Gastrocnemius medialis (tissue), 4 donors: ENCODE measurements around the gene AFDN.

ENCODE experiments used
- CTCF ChIP-seq, 5 experiments: fragments of 450-650 bp in 3 of 5; fragments of 200-600 bp in 2 of 5; sonication (generic) in 2 of 5; IDR thresholded peaks in 4 of 5; conservative IDR thresholded peaks in 1 of 5; 1 replicate in 4 of 5; 2 replicates in 1 of 5; pipeline ENCODE4 v1.5.1; 2016 to 2019; ENCODE audit warnings: antibody characterized with exemption in 5 of 5, mild to moderate bottlenecking in 3 of 5, moderate library complexity in 3 of 5
- POLR2A ChIP-seq, 2 donors: fragments of 450-650 bp; IDR thresholded peaks; one replicate each; pipeline ENCODE4 v1.6.1; 2017; ENCODE audit warnings: antibody characterized with exemption in 2 of 2, mild to moderate bottlenecking in 2 of 2, moderate library complexity in 2 of 2

DNA sequence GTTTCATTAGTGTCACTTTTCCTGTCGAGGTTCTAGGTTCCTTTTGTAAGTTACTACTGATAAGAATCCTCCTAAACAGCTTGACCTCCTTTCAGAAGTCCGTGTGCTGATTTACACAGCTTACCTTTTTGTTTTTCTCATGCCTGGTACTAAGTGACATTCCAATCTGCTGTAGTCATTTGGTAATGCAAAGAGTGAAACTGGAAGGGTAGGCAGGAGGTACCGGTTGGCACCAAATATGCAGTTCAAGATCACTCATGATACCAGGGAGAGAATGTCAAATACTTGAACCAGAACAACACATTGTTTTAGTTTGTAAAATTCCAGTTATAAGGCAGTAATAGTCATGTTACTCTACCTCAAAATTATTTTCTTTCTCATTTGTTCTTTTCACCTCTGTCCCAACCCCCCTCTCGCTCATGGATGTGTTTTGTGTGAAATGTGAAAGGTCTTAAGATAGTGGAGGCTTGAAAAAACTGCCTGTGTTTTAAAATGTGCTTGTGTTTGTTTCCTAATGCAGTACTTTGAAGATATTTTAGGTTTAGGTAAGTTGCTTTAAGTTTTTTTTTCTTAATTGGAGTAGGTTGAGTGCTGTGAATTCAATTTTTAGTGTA lies 23.2 kb downstream of the AFDN start:
- TF ChIP-seq POLR2A (IDR thresholded peaks at IDR 0.05): no peak
- no peak for TF ChIP-seq CTCF (IDR thresholded peaks at IDR 0.05 in 4 of 5, conservative IDR thresholded peaks at IDR 0.05 in 1 of 5)
